ENCODE results near the gene ATF6. TPM values are rescaled to one million over a fixed set of nuclear protein-coding genes. Genes with fewer than 3 reads are reported as not detected.

The ATF6 gene
- total RNA-seq, 1 experiment from 2014 or later, result 35.3 TPM

DNA sequence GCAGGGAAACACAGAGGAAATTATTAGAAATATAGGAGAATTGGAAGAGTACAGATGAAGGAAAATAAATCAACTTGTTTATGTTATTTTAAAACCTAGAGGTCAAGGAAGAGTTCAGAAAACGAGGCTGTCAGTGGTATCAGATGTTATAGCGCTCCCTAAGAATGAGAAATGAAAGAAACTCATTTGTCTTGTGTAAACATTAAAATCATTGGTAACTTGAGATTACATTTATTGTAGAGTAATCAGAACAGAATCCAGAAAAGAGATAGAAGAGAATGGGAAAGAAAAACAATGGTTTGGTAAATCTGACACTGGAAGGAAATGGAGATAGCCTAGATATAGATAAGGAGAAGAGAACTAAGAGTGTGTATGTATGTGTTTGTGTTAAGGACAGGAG lies 106.4 kb downstream of the ATF6 start:
- Mint-ChIP-seq H3K36me3 (ENCODE audit: insufficient read depth, unreplicated experiment) (no peaks in the 10 kb centered on the region), H3K27me3 (ENCODE audit: unreplicated experiment) (no peaks in the 10 kb centered on the region), H3K4me3 (ENCODE audit: low read depth, unreplicated experiment) (no peak overlapping the region), H3K9me3 (ENCODE audit: low read depth, unreplicated experiment) (no peaks in the 10 kb centered on the region), H3K4me1 (ENCODE audit: low read depth, unreplicated experiment) (peaks cover 8% of the 10 kb centered on the region), H3K27ac (ENCODE audit: unreplicated experiment) (no peak overlapping the region)
- TF ChIP-seq, protein P1, sequence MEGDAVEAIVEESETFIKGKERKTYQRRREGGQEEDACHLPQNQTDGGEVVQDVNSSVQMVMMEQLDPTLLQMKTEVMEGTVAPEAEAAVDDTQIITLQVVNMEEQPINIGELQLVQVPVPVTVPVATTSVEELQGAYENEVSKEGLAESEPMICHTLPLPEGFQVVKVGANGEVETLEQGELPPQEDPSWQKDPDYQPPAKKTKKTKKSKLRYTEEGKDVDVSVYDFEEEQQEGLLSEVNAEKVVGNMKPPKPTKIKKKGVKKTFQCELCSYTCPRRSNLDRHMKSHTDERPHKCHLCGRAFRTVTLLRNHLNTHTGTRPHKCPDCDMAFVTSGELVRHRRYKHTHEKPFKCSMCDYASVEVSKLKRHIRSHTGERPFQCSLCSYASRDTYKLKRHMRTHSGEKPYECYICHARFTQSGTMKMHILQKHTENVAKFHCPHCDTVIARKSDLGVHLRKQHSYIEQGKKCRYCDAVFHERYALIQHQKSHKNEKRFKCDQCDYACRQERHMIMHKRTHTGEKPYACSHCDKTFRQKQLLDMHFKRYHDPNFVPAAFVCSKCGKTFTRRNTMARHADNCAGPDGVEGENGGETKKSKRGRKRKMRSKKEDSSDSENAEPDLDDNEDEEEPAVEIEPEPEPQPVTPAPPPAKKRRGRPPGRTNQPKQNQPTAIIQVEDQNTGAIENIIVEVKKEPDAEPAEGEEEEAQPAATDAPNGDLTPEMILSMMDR (IDR thresholded peaks at IDR 0.05; ENCODE audit: unreplicated experiment), result no peak
- BruUV-seq (replicated peaks), result no TSS peak
- intact Hi-C loops (cut with micrococcal nuclease; ENCODE audit: unreplicated experiment), result no loop called here
- DNase-seq, result no peak
- CTCF ChIA-PET, result no interaction called here

GRCh38 chr1:161879261-161879660 lies 113.1 kb downstream of the ATF6 start:
- Mint-ChIP-seq H3K36me3 (ENCODE audit: insufficient read depth, unreplicated experiment) (no peaks in the 10 kb centered on the region), H3K9me3 (ENCODE audit: low read depth, unreplicated experiment) (no peaks in the 10 kb centered on the region), H3K27ac (ENCODE audit: unreplicated experiment) (no peak overlapping the region), H3K4me3 (ENCODE audit: low read depth, unreplicated experiment) (no peak overlapping the region), H3K4me1 (ENCODE audit: low read depth, unreplicated experiment) (no peaks in the 10 kb centered on the region), H3K27me3 (ENCODE audit: unreplicated experiment) (no peaks in the 10 kb centered on the region)
- TF ChIP-seq, protein P1 (IDR thresholded peaks at IDR 0.05; ENCODE audit: unreplicated experiment), result no peak
- intact Hi-C loops (cut with micrococcal nuclease; ENCODE audit: unreplicated experiment), result no loop called here
- CTCF ChIA-PET, result no interaction called here
- BruUV-seq (replicated peaks), result no TSS peak
- DNase-seq, result no peak

DNA sequence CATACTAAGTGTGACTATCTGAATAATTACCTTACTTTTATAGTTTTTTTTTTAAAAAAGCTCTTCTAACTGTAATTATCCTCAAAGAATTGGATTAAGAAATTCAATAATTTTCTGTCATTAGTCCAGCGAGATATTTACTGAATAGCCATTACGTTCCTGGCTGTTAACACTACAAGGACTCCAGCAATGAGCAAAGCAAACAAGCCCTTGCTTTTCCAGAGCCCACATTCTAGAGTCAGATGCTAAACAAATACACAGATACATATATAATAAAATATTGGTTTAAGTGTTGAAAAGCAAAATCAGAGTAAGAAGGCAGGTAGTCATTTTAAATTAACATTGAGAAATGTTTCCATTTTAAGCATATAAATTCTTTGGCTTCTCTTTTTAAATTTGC lies 118.4 kb downstream of the ATF6 start:
- no peak for DNase-seq
- TF ChIP-seq, protein P1 (IDR thresholded peaks at IDR 0.05; ENCODE audit: unreplicated experiment), result no peak
- Mint-ChIP-seq H3K9me3 (ENCODE audit: low read depth, unreplicated experiment) (no peaks in the 10 kb centered on the region), H3K4me1 (ENCODE audit: low read depth, unreplicated experiment) (peaks cover 9% of the 10 kb centered on the region), H3K4me3 (ENCODE audit: low read depth, unreplicated experiment) (no peak overlapping the region), H3K27ac (ENCODE audit: unreplicated experiment) (no peak overlapping the region), H3K27me3 (ENCODE audit: unreplicated experiment) (no peaks in the 10 kb centered on the region), H3K36me3 (ENCODE audit: insufficient read depth, unreplicated experiment) (no peaks in the 10 kb centered on the region)
- BruUV-seq (replicated peaks), result no TSS peak
- CTCF ChIA-PET, result interaction anchor here (0.6 to 1.5 kb wide), 5 partner anchors 18 to 624 kb away, joined by 3 to 10 read pairs (median 4); no protein-coding TSS in a partner anchor
- intact Hi-C loops (cut with micrococcal nuclease; ENCODE audit: unreplicated experiment), result no loop called here

- H3K27ac Mint-ChIP-seq (ENCODE audit: unreplicated experiment), result no peak overlapping the region
- H3K36me3 Mint-ChIP-seq (ENCODE audit: insufficient read depth, unreplicated experiment), result no peaks in the 10 kb centered on the region
- intact Hi-C loops (cut with micrococcal nuclease; ENCODE audit: unreplicated experiment), result no loop called here
- BruUV-seq (replicated peaks), result no TSS peak
- peak; percentile 21 for DNase-seq
- no peaks in the 10 kb centered on the region for H3K27me3 Mint-ChIP-seq (ENCODE audit: unreplicated experiment)
- CTCF ChIA-PET, result interaction anchor here (0.6 to 1.5 kb wide), 6 partner anchors 18 to 623 kb away, joined by 3 to 10 read pairs (median 4); no protein-coding TSS in a partner anchor
- no peak overlapping the region for H3K4me3 Mint-ChIP-seq (ENCODE audit: low read depth, unreplicated experiment)
- peaks cover 9% of the 10 kb centered on the region for H3K4me1 Mint-ChIP-seq (ENCODE audit: low read depth, unreplicated experiment)
- no peaks in the 10 kb centered on the region for H3K9me3 Mint-ChIP-seq (ENCODE audit: low read depth, unreplicated experiment)
- TF ChIP-seq, protein P1 (IDR thresholded peaks at IDR 0.05; ENCODE audit: unreplicated experiment), result no peak
Measured at GRCh38 chr1:161885003-161885402, 118.9 kb downstream of the ATF6 start.

Data from Calu3 (cell line).